K562 (cell line): ENCODE measurements around the gene ZKSCAN3. TPM values are rescaled to one million over a fixed set of nuclear protein-coding genes. Genes with fewer than 3 reads are reported as not detected.

ENCODE experiments used
- ATAC-seq: fragments of 200-7000 bp; cut with Tn5 transposase; 3 replicates; pipeline ENCODE4 v1.9.1; 2020; ENCODE audit warnings: moderate library complexity
- BruUV-seq: library from RNA; stranded (reverse); fragments of 400-500 nt; replicated peaks from 2 replicates; lab custom pipeline; 2021; lab: Mats Ljungman, UMichigan
- CTCF ChIA-PET: fragments of 300-600 bp; formaldehyde crosslinking; extraction: SDS; loops from one replicate; lab custom pipeline; 2021; ENCODE audit warnings: low intra/inter-chr PET ratio; lab: Yijun Ruan, JAX
- POLR2A ChIA-PET: fragments of 300-600, 350-650 bp; sonication (Branson Sonifier 250); formaldehyde crosslinking; extraction: SDS; loops from one replicate; lab custom pipeline; 2021; ENCODE audit warnings: antibody characterized with exemption, inconsistent platforms; lab: Yijun Ruan, JAX
- DNase-seq, 4 experiments: peaks; one replicate each; pipeline versions ENCODE4 v3.0.0 to v3.0.0-alpha.2; 2011 to 2018; ENCODE audit warnings: low spot score in 3 of 4, mixed read lengths in 3 of 4; ENCODE audit errors: extremely low read depth in 1 of 4
- FAIRE-seq: peaks from 2 replicates; lab custom pipeline; 2011; peaks lifted over from hg19 to GRCh38; lab: Jason Lieb, UNC
- H2AFZ ChIP-seq: 2 replicates; pipeline ENCODE4 v1.6.0; 2011; ENCODE audit warnings: low read depth, low read length, control low read depth, inconsistent platforms
- H3K27ac ChIP-seq: fragments of 200-600 bp; 3 replicates; pipeline ENCODE4 v1.8.0; 2011; ENCODE audit warnings: low read depth, mild to moderate bottlenecking, control low read depth, inconsistent platforms, low read length, moderate library complexity, mixed read lengths; ENCODE audit errors: extremely low read depth
- H3K27me3 ChIP-seq, 2 experiments: fragments of 300-600 bp in 1 of 2; 2 replicates in 1 of 2; 3 replicates in 1 of 2; pipeline versions ENCODE4 v1.6.0 to v1.8.0; 2011; ENCODE audit warnings: inconsistent platforms in 2 of 2, low read length in 2 of 2, mild to moderate bottlenecking in 1 of 2, mixed read lengths in 1 of 2, moderate library complexity in 1 of 2; ENCODE audit not compliant: control insufficient read depth in 2 of 2, insufficient read depth in 2 of 2
- H3K36me3 ChIP-seq: fragments of 300-600 bp; 3 replicates; pipeline ENCODE4 v1.8.0; 2011; ENCODE audit warnings: mild to moderate bottlenecking, low read length, inconsistent platforms; ENCODE audit not compliant: control insufficient read depth, insufficient read depth
- H3K4me1 ChIP-seq, 2 experiments: fragments of 200-600 bp in 1 of 2; replicated peaks in 1 of 2; 2 replicates in 1 of 2; 3 replicates in 1 of 2; pipeline versions ENCODE4 v1.5.1 to v1.8.0; 2011; ENCODE audit warnings: inconsistent platforms in 2 of 2, low read length in 2 of 2, mild to moderate bottlenecking in 1 of 2, mixed read lengths in 1 of 2, moderate library complexity in 1 of 2; ENCODE audit not compliant: control insufficient read depth in 2 of 2, insufficient read depth in 2 of 2
- H3K4me2 ChIP-seq: 2 replicates; pipeline ENCODE4 v1.6.1; 2011; ENCODE audit warnings: low read length, control low read depth, inconsistent platforms, mixed read lengths; ENCODE audit not compliant: insufficient read depth
- H3K4me3 ChIP-seq: fragments of 200-600 bp; sonication (generic), shearing (Covaris generic); 2 replicates; pipeline ENCODE4 v1.5.1; 2016; ENCODE audit warnings: control low read depth, inconsistent platforms
- H3K79me2 ChIP-seq: fragments of 200-600 bp; 3 replicates; pipeline ENCODE4 v1.8.0; 2011; ENCODE audit warnings: low read length, inconsistent platforms; ENCODE audit not compliant: control insufficient read depth, insufficient read depth
- H3K9ac ChIP-seq, 2 experiments: 2 replicates each; pipeline versions ENCODE4 v1.6.0 to v1.6.1; 2011; ENCODE audit warnings: low read depth in 2 of 2, low read length in 2 of 2, control low read depth in 1 of 2, inconsistent platforms in 1 of 2, mild to moderate bottlenecking in 1 of 2, mixed read lengths in 1 of 2; ENCODE audit not compliant: insufficient read depth in 1 of 2
- H3K9me1 ChIP-seq: one replicate; pipeline ENCODE4 v1.6.0; 2011; ENCODE audit warnings: inconsistent platforms, mild to moderate bottlenecking, low read length, moderate library complexity; ENCODE audit not compliant: control insufficient read depth, insufficient read depth
- H3K9me3 ChIP-seq: replicated peaks from 2 replicates; pipeline ENCODE4 v1.5.1; 2011; ENCODE audit warnings: low read depth, low read length, inconsistent platforms; ENCODE audit not compliant: control insufficient read depth, insufficient read depth
- H4K20me1 ChIP-seq: replicated peaks from 2 replicates; pipeline ENCODE4 v1.6.1; 2011; ENCODE audit warnings: low read length, inconsistent platforms, mixed read lengths; ENCODE audit not compliant: control insufficient read depth, insufficient read depth
- POLR2H ChIP-seq: IDR thresholded peaks from 2 replicates; pipeline ENCODE4 v1.6.1; 2016; ENCODE audit warnings: missing genetic modification characterization, low read depth, mild to moderate bottlenecking, control low read depth, missing compliant biosample characterization, moderate library complexity
- TRIM24 ChIP-seq, 2 experiments: fragments of 450-650 bp; IDR thresholded peaks; 2 replicates each; pipeline ENCODE4 v1.6.1; 2016
- ZNF143 ChIP-seq: sonication (generic); formaldehyde crosslinking; IDR thresholded peaks from 2 replicates; pipeline ENCODE4 v1.9.0; 2022; ENCODE audit warnings: mild to moderate bottlenecking, missing genetic modification reagents
- ZNF280A ChIP-seq: fragments of 450-650 bp; IDR thresholded peaks from 2 replicates; pipeline ENCODE4 v1.6.1; 2018; ENCODE audit warnings: mild to moderate bottlenecking, low read depth; ENCODE audit not compliant: partially characterized antibody
- ZNF324 ChIP-seq: fragments of 250-450 bp; sonication (Bioruptor Pico); IDR thresholded peaks from 2 replicates; pipeline ENCODE4 v1.4.0; 2020; ENCODE audit warnings: mild to moderate bottlenecking
- in situ Hi-C: fragments of 300-500 bp; cut with MboI; formaldehyde crosslinking; loops from 4 replicates; pipeline ENCODE4 v1.15.0; 2018; ENCODE audit warnings: inconsistent platforms, mixed read lengths
- intact Hi-C: fragments of 100-400 bp; cut with micrococcal nuclease; formaldehyde crosslinking; loops from 2 replicates; pipeline ENCODE4 v1.14.2; 2022
- polyA plus RNA-seq, 8 experiments: library from polyadenylated mRNA; depleted of rRNA in 4 of 8; stranded (reverse) in 5 of 8; unstranded in 3 of 8; fragments of >200 nt; fragmentation: Nextera tagmentation in 2 of 8; fragmentation: Illumina TruSeq in 1 of 8; extraction: Ambion mirVana in 2 of 8; extraction: Trizol in 1 of 8; gene quantifications; 2 replicates each; pipeline versions ENCODE4 v1.2.1 to v1.2.3, GENCODE V29; 2011 to 2014; ENCODE audit warnings: inconsistent platforms in 1 of 8, missing spikeins in 1 of 8
- total RNA-seq, 7 experiments: library from RNA; depleted of rRNA in 6 of 7; stranded (reverse); fragments of >200 nt in 6 of 7; fragmentation: Illumina TruSeq in 2 of 7; extraction: Trizol in 2 of 7; gene quantifications; 2 replicates each; pipeline versions ENCODE4 v1.2.1 to v1.2.3, GENCODE V29; 2011 to 2021; ENCODE audit warnings: low replicate concordance in 1 of 7
- TF ChIP-seq, protein P1 (sequence below): sonication (generic); formaldehyde crosslinking; IDR thresholded peaks from 2 replicates; pipeline ENCODE4 v1.5.0; 2020; ENCODE audit warnings: missing genetic modification reagents

The ZKSCAN3 gene
- total and polyA plus RNA-seq, 9 of the 15 experiments (the other 6 are each of a cell fraction or from before 2014, with no cell fraction given) = 3.0 to 12.4 (median 10.2) TPM

DNA sequence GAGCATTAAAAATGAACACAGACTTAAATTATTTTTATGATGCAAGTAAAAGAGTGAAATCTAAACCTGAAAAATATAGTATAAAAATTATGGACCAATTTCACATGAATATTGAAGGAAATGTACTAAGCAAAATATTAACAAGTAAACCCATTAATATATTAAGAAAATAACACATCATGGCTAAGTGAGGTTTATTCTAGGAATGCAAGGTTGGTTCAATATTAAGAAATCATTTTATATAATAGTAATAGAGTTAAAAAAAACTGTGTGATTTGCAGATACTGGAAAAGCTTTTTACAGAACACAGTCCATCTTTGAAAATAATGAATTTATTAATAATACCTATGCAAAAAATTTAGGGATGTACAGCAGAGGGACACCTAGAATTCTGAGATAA lies 28.9 kb downstream of the ZKSCAN3 start:
- in situ Hi-C loops (no loop called here), intact Hi-C loops (no loop called here)
- H3K36me3 ChIP-seq = peaks cover 76% of the 10 kb centered on the region
- 0 out of 4 replicates have a peak, but pooled peaks of 1 of the 2 experiments have one; percentile 14 for TF ChIP-seq TRIM24 (IDR thresholded peaks at IDR 0.05)
- no peak for TF ChIP-seq ZNF280A
- TF ChIP-seq ZNF324 = peak; percentile 97
- TF ChIP-seq POLR2H (tag) = 0 out of 2 replicates have a peak, but pooled peaks have one; percentile 10
- TF ChIP-seq ZNF143 (CRISPR knock-in tag) = no peak
- TF ChIP-seq, protein P1, sequence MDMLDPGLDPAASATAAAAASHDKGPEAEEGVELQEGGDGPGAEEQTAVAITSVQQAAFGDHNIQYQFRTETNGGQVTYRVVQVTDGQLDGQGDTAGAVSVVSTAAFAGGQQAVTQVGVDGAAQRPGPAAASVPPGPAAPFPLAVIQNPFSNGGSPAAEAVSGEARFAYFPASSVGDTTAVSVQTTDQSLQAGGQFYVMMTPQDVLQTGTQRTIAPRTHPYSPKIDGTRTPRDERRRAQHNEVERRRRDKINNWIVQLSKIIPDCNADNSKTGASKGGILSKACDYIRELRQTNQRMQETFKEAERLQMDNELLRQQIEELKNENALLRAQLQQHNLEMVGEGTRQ (CRISPR knock-in tag) = no peak
- no peak overlapping the region for H3K4me3 ChIP-seq
- ATAC-seq (no peak), FAIRE-seq (no peak), DNase-seq (no peak)
- no peak overlapping the region for H2AFZ ChIP-seq
- H3K9ac ChIP-seq = no peak overlapping the region
- H3K27me3 ChIP-seq = no peaks in the 10 kb centered on the region
- no peaks in the 10 kb centered on the region for H3K9me1 ChIP-seq
- no peak overlapping the region for H3K27ac ChIP-seq
- POLR2A ChIA-PET = interaction anchor here (1.1 to 1.5 kb wide), 2 partner anchors 11 to 15 kb away, joined by 4 read pairs; no protein-coding TSS in a partner anchor
- CTCF ChIA-PET = no interaction called here
- H4K20me1 ChIP-seq = no peaks in the 10 kb centered on the region
- H3K9me3 ChIP-seq = peaks cover 18% of the 10 kb centered on the region
- H3K79me2 ChIP-seq = peaks cover 47% of the 10 kb centered on the region
- H3K4me2 ChIP-seq = no peak overlapping the region
- BruUV-seq = no TSS peak
- peaks cover 4% of the 10 kb centered on the region in 2 experiments; a peak in 3 of 5 replicates for H3K4me1 ChIP-seq
